ENCODE data around the gene MRI1. TPM values are rescaled to one million over a fixed set of nuclear protein-coding genes. Genes with fewer than 3 reads are reported as not detected.
A peak's percentile ranks its signal among the peaks of the same experiment; 100 is the strongest.

The MRI1 gene
- total and polyA plus RNA-seq, 10 of the 15 experiments (the other 5 are each of a cell fraction or from before 2014, with no cell fraction given), result 5.4 to 50.3 (median 28.3) TPM

DNA sequence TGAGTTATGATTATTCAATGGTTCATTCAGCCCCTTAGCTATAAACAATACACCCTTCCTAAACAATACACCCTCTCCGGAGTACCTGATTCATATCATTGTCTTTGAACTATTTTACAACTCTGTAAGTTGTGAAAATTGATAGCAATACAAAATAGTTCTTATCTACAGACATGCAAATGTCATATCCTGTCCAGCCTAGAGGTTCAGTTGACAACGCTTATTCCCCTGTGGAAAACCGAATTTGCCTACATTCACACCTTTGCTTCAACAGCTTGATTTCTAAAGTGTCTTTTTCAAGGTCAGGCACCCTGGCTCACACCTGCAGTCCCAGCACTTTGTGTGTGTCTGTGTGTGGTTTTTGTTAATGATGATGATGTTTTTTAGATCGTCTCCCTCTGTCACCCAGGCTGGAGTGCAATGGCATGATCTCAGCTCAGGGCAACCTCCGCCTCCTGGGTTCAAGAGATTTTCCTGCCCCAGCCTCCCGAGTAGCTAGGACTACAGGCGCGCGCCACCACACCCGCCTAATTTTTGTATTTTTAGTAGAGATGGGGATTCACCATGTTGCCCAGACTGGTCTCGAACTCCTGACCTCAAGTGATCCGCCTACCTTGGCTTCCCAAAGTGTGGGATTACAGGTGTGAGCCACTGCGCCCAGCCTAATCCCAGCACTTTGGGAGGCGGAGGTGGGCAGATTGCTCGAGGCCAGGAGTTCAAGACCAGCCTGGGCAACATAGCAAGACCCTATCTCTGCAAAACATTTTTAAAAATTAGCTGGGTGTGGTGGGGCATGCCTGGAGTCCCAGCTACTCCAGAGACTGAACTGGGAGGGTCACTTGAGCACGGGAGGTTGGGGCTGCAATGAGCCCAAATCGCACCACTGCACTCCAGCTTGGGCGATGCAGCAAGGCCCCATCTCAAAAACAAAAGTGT, 19.5 kb downstream of the MRI1 start (continued):
- TF ChIP-seq, protein P1, sequence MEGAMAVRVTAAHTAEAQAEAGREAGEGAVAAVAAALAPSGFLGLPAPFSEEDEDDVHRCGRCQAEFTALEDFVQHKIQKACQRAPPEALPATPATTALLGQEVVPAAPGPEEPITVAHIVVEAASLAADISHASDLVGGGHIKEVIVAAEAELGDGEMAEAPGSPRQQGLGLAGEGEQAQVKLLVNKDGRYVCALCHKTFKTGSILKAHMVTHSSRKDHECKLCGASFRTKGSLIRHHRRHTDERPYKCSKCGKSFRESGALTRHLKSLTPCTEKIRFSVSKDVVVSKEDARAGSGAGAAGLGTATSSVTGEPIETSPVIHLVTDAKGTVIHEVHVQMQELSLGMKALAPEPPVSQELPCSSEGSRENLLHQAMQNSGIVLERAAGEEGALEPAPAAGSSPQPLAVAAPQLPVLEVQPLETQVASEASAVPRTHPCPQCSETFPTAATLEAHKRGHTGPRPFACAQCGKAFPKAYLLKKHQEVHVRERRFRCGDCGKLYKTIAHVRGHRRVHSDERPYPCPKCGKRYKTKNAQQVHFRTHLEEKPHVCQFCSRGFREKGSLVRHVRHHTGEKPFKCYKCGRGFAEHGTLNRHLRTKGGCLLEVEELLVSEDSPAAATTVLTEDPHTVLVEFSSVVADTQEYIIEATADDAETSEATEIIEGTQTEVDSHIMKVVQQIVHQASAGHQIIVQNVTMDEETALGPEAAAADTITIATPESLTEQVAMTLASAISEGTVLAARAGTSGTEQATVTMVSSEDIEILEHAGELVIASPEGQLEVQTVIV (IDR thresholded peaks at IDR 0.05; ENCODE audit: borderline replicate concordance, partially characterized antibody), result no peak
- TF ChIP-seq FOXK2 (IDR thresholded peaks at IDR 0.05), result no peak
- peak; percentile 83 for TF ChIP-seq NR2F1 (conservative IDR thresholded peaks at IDR 0.05)
- TF ChIP-seq, protein P2, sequence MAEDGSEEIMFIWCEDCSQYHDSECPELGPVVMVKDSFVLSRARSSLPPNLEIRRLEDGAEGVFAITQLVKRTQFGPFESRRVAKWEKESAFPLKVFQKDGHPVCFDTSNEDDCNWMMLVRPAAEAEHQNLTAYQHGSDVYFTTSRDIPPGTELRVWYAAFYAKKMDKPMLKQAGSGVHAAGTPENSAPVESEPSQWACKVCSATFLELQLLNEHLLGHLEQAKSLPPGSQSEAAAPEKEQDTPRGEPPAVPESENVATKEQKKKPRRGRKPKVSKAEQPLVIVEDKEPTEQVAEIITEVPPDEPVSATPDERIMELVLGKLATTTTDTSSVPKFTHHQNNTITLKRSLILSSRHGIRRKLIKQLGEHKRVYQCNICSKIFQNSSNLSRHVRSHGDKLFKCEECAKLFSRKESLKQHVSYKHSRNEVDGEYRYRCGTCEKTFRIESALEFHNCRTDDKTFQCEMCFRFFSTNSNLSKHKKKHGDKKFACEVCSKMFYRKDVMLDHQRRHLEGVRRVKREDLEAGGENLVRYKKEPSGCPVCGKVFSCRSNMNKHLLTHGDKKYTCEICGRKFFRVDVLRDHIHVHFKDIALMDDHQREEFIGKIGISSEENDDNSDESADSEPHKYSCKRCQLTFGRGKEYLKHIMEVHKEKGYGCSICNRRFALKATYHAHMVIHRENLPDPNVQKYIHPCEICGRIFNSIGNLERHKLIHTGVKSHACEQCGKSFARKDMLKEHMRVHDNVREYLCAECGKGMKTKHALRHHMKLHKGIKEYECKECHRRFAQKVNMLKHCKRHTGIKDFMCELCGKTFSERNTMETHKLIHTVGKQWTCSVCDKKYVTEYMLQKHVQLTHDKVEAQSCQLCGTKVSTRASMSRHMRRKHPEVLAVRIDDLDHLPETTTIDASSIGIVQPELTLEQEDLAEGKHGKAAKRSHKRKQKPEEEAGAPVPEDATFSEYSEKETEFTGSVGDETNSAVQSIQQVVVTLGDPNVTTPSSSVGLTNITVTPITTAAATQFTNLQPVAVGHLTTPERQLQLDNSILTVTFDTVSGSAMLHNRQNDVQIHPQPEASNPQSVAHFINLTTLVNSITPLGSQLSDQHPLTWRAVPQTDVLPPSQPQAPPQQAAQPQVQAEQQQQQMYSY (CRISPR knock-in tag; IDR thresholded peaks at IDR 0.05), result no peak
- no peak for TF ChIP-seq HCFC1 (IDR thresholded peaks at IDR 0.05; ENCODE audit: low read length)
- TF ChIP-seq TBL1XR1 (IDR thresholded peaks at IDR 0.05; ENCODE audit: low read depth, low read length), result no peak
- no peak for TF ChIP-seq CHD4 (IDR thresholded peaks at IDR 0.05)
- TF ChIP-seq NBN (IDR thresholded peaks at IDR 0.05), result 0 out of 2 replicates have a peak, but pooled peaks have one; percentile 22
- no peak for TF ChIP-seq CHD2 (IDR thresholded peaks at IDR 0.05; ENCODE audit: borderline replicate concordance, low read depth, low read length)
- TF ChIP-seq SMAD1 (IDR thresholded peaks at IDR 0.05; ENCODE audit: low read depth, partially characterized antibody), result no peak
- no peak for TF ChIP-seq SPI1 (IDR thresholded peaks at IDR 0.05; ENCODE audit: borderline replicate concordance, insufficient read depth, low read depth, low read length)
- TF ChIP-seq POLR2AphosphoS5 (IDR thresholded peaks at IDR 0.05; ENCODE audit: low read length), result no peak
- TF ChIP-seq ZZZ3 (IDR thresholded peaks at IDR 0.05; ENCODE audit: control insufficient read depth, insufficient read length, low read depth), result no peak
- 0 out of 2 replicates have a peak, but pooled peaks have one; percentile 8 for TF ChIP-seq RUNX3 (IDR thresholded peaks at IDR 0.05; ENCODE audit: low read length)
- TF ChIP-seq, protein P3, sequence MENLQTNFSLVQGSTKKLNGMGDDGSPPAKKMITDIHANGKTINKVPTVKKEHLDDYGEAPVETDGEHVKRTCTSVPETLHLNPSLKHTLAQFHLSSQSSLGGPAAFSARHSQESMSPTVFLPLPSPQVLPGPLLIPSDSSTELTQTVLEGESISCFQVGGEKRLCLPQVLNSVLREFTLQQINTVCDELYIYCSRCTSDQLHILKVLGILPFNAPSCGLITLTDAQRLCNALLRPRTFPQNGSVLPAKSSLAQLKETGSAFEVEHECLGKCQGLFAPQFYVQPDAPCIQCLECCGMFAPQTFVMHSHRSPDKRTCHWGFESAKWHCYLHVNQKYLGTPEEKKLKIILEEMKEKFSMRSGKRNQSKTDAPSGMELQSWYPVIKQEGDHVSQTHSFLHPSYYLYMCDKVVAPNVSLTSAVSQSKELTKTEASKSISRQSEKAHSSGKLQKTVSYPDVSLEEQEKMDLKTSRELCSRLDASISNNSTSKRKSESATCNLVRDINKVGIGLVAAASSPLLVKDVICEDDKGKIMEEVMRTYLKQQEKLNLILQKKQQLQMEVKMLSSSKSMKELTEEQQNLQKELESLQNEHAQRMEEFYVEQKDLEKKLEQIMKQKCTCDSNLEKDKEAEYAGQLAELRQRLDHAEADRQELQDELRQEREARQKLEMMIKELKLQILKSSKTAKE (IDR thresholded peaks at IDR 0.05; ENCODE audit: low read depth, poor library complexity, severe bottlenecking), result peak; percentile 80
- TF ChIP-seq EP300 (IDR thresholded peaks at IDR 0.05; ENCODE audit: borderline replicate concordance in 1 of 2, control insufficient read depth in 1 of 2, low read depth in 2 of 2, low read length in 2 of 2), result no peak
- TF ChIP-seq SP1 (IDR thresholded peaks at IDR 0.05; ENCODE audit: low read depth, low read length), result no peak
- no peak for TF ChIP-seq RAD51 (IDR thresholded peaks at IDR 0.05)
- 0 out of 2 replicates have a peak, but pooled peaks have one; percentile 53 for TF ChIP-seq DPF2 (IDR thresholded peaks at IDR 0.05)
- TF ChIP-seq CBX5 (IDR thresholded peaks at IDR 0.05; ENCODE audit: low read depth), result no peak
- no peak for TF ChIP-seq MYC (IDR thresholded peaks at IDR 0.05; ENCODE audit: insufficient read depth, insufficient read length, insufficient replicate concordance, low read length, severe bottlenecking)
- no peak for TF ChIP-seq YBX1 (IDR thresholded peaks at IDR 0.05)
- peak; percentile 80; the same call in 1 of the 2 replicates for TF ChIP-seq SMARCA5 (IDR thresholded peaks at IDR 0.05)
